ENCODE measurements around the gene SELENOO. TPM values are rescaled to one million over a fixed set of nuclear protein-coding genes. Genes with fewer than 3 reads are reported as not detected.

Gene SELENOO
- total RNA-seq, 1 donor from 2014 or later: 6.1 TPM

GRCh38 chr22:50262460-50262911 lies 61.7 kb downstream of the SELENOO start:
- no peak for FAIRE-seq
- no peak for DNase-seq (ENCODE audit: low spot score in 2 of 2)

DNA sequence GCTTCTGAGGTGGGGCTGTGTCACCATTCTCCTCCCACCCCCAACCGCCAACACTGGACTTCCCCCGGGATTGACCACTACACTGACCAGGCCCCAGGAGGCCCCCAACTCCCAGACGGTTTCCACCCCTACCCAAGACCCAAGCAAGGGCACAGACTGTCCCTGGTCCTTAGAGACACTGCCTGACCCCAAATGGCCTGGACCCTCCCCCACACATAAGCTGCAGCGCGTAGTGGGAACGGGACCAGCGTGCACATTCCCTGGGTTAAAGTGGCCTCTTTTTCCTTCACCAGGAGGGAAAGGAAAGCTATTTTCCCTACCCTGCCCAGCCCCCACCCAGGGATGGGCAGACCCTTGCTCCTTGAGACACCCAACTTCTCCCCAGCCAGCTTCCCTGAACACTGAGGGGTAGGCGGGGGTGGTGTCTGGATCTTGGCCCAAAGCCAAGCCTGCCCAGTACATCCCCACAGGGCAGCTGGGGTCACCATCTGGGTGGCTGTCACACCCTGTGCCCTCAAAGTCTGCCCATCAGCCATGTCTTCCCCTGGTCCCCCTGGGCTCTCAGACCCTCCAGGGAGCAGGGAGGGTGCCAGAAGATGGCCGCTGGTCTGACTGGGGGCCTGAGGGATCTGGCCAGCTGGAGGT lies 62.3 kb downstream of the SELENOO start:
- FAIRE-seq (no peak), DNase-seq (ENCODE audit: low spot score in 2 of 2) (no peak)

GRCh38 chr22:50264104-50264745 lies 63.4 kb downstream of the SELENOO start:
- DNase-seq (ENCODE audit: low spot score in 2 of 2) (no peak), FAIRE-seq (no peak)

DNA sequence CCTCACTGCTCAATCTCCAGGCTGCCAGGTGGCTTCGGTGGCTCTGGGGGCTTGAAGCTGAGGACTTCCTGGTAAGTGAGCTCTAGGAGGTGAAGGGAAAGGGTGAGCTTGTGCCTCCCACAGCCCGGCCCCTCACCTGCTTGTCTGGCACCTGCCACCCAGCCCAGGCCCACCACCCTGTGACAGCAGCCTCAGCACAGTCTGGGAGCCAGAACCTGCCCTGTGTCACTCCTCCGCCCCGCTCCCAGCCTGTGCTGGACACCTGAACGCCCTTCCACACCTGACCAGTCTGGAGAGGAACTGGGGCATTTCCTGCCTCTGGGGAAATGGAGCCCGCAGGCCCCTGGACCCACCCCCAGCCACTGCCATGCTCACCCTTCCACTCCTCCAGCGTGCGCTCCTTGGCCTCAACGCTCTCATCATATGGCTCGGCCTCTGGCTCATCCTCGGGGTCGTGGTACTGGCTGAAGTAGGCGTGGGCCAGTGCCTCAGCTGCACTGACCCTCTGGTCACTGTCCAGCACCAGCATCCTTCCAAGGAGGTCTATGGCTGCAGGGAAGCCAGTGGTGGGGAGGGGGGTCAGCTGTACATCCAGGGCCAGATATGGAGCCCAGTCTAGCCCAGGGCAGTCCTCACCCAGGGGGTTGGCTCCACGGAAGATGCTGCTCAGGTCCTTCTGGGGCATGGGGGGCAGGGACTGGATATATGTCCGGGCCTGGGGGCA lies 64.3 kb downstream of the SELENOO start:
- DNase-seq (ENCODE audit: low spot score in 2 of 2) (no peak), FAIRE-seq (no peak)

DNA sequence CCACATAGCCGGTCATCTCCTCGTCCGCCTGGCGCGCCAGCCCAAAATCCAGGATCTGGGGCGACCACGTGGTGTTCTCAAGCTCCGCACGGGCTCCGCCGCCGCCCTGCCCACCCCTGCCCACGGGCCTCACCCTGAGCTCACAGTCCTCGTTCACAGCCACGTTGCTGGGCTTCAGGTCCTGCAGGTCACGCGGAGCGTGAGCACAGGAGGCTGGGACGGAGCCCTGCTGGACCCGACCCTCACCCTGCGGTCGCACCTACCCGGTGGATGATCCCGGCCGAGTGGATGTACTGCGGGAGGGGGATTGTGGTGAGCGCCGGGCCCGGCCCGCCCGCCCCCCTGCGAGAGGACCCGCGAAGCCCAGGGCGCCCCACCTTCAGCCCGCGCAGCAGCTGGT lies 66.2 kb downstream of the SELENOO start:
- DNase-seq (ENCODE audit: low spot score in 2 of 2) (no peak), FAIRE-seq (no peak)

Other genes starting within 250 kb of the SELENOO start
- 16.3 TPM for gene PIM3, start 240.2 kb upstream of the SELENOO start, total RNA-seq
- gene IL17REL, start 188.2 kb upstream of the SELENOO start, total RNA-seq: under 0.01 TPM
- gene TTLL8, start 142.7 kb upstream of the SELENOO start, total RNA-seq: not detected
- 17.9 TPM for gene MLC1, start 115.6 kb upstream of the SELENOO start, total RNA-seq
- 3.3 TPM for gene MOV10L1, start 111.0 kb upstream of the SELENOO start, total RNA-seq
- gene PANX2, start 30.3 kb upstream of the SELENOO start, total RNA-seq: 2.0 TPM
- gene TRABD, start 15.1 kb upstream of the SELENOO start, total RNA-seq: 4.9 TPM
- gene TUBGCP6, start 44.0 kb downstream of the SELENOO start, total RNA-seq: 29.3 TPM
- 16.7 TPM for gene HDAC10, start 50.3 kb downstream of the SELENOO start, total RNA-seq
- gene MAPK12, start 60.7 kb downstream of the SELENOO start, total RNA-seq: 11.4 TPM
- 16.3 TPM for gene MAPK11, start 69.4 kb downstream of the SELENOO start, total RNA-seq
- gene PLXNB2, start 106.6 kb downstream of the SELENOO start, total RNA-seq: 44.4 TPM
- 19.6 TPM for gene DENND6B, start 126.0 kb downstream of the SELENOO start, total RNA-seq
- gene PPP6R2, start 142.3 kb downstream of the SELENOO start, total RNA-seq: 62.4 TPM

All from frontal cortex (tissue), 4 donors.